CD4-positive, alpha-beta memory T cell (primary cell): ENCODE results near the gene EHD4. TPM values are rescaled to one million over a fixed set of nuclear protein-coding genes. Genes with fewer than 3 reads are reported as not detected.

Source experiments
- CTCF ChIA-PET: fragments of 350-600 bp; sonication (Branson Sonifier 250); formaldehyde crosslinking; loops from one replicate; lab custom pipeline; 2021; ENCODE audit warnings: inconsistent platforms; ENCODE audit not compliant: partially characterized antibody; lab: Charles Lee
- POLR2A ChIA-PET: fragments of 350-600 bp; sonication (Branson Sonifier 250); formaldehyde crosslinking; loops from one replicate; lab custom pipeline; 2021; ENCODE audit not compliant: partially characterized antibody; lab: Charles Lee
- DNase-seq, 5 donors: peaks; one replicate each; pipeline versions ENCODE4 v3.0.0 to v3.0.0-alpha.2; 2020 to 2022; ENCODE audit warnings: mixed read lengths in 1 of 5
- H3K27ac ChIP-seq: one replicate; pipeline ENCODE4 v1.7.0; 2013; ENCODE audit warnings: low read depth, low read length
- H3K27me3 ChIP-seq: 2 replicates; pipeline ENCODE4 v1.7.0; 2013; ENCODE audit warnings: mild to moderate bottlenecking, low read length, moderate library complexity; ENCODE audit not compliant: insufficient read depth
- H3K36me3 ChIP-seq: 2 replicates; pipeline ENCODE4 v1.7.0; 2013; ENCODE audit warnings: mild to moderate bottlenecking, low read length, moderate library complexity; ENCODE audit not compliant: insufficient read depth
- H3K4me1 ChIP-seq: 2 replicates; pipeline ENCODE4 v1.7.0; 2013; ENCODE audit warnings: mild to moderate bottlenecking, low read length, moderate library complexity; ENCODE audit not compliant: insufficient read depth
- H3K4me3 ChIP-seq, 2 donors: one replicate each; pipeline ENCODE4 v1.7.0; 2013; ENCODE audit warnings: low read length in 2 of 2, mild to moderate bottlenecking in 1 of 2
- H3K9me3 ChIP-seq, 2 donors: one replicate each; pipeline ENCODE4 v1.7.0; 2013; ENCODE audit warnings: low read length in 2 of 2, control low read depth in 1 of 2; ENCODE audit not compliant: control insufficient read depth in 1 of 2
- H3K27ac Mint-ChIP-seq, 7 donors: one replicate each; pipeline ENCODE4 v1.8.0; 2020 to 2021; ENCODE audit warnings: mixed read lengths in 7 of 7, mild to moderate bottlenecking in 6 of 7, inconsistent platforms in 3 of 7, moderate library complexity in 3 of 7
- H3K27me3 Mint-ChIP-seq, 2 donors: one replicate each; pipeline ENCODE4 v1.8.0; 2020 to 2021; ENCODE audit warnings: mixed read lengths in 2 of 2
- H3K36me3 Mint-ChIP-seq, 2 donors: one replicate each; pipeline ENCODE4 v1.8.0; 2020 to 2021; ENCODE audit warnings: mixed read lengths in 2 of 2, inconsistent platforms in 1 of 2, mild to moderate bottlenecking in 1 of 2
- H3K4me1 Mint-ChIP-seq, 4 donors: one replicate each; pipeline ENCODE4 v1.8.0; 2020 to 2021; ENCODE audit warnings: mixed read lengths in 4 of 4, mild to moderate bottlenecking in 1 of 4
- H3K4me3 Mint-ChIP-seq, 8 donors: one replicate each; pipeline ENCODE4 v1.8.0; 2020 to 2021; ENCODE audit warnings: mixed read lengths in 8 of 8, mild to moderate bottlenecking in 7 of 8, moderate library complexity in 6 of 8, inconsistent platforms in 3 of 8
- H3K9me3 Mint-ChIP-seq, 8 donors: one replicate each; pipeline ENCODE4 v1.8.0; 2020 to 2021; ENCODE audit warnings: mixed read lengths in 8 of 8, mild to moderate bottlenecking in 5 of 8, inconsistent platforms in 3 of 8, moderate library complexity in 1 of 8
- intact Hi-C: fragments of 100-400 bp; cut with micrococcal nuclease; formaldehyde crosslinking; loops from one replicate; pipeline ENCODE4 v1.15.1; 2023
- polyA plus RNA-seq, 2 donors: library from polyadenylated mRNA; unstranded; fragments of 300-500 nt; fragmentation: Illumina TruSeq; gene quantifications; one replicate each; pipeline ENCODE4 v1.2.3, GENCODE V29; 2021
- total RNA-seq, 2 experiments: library from RNA; stranded (reverse); gene quantifications; one replicate each; pipeline ENCODE4 v1.2.3, GENCODE V29; 2021

The EHD4 gene
- total and polyA plus RNA-seq, 4 experiments from 2014 or later: 13.9 to 16.4 (median 15.4) TPM

DNA sequence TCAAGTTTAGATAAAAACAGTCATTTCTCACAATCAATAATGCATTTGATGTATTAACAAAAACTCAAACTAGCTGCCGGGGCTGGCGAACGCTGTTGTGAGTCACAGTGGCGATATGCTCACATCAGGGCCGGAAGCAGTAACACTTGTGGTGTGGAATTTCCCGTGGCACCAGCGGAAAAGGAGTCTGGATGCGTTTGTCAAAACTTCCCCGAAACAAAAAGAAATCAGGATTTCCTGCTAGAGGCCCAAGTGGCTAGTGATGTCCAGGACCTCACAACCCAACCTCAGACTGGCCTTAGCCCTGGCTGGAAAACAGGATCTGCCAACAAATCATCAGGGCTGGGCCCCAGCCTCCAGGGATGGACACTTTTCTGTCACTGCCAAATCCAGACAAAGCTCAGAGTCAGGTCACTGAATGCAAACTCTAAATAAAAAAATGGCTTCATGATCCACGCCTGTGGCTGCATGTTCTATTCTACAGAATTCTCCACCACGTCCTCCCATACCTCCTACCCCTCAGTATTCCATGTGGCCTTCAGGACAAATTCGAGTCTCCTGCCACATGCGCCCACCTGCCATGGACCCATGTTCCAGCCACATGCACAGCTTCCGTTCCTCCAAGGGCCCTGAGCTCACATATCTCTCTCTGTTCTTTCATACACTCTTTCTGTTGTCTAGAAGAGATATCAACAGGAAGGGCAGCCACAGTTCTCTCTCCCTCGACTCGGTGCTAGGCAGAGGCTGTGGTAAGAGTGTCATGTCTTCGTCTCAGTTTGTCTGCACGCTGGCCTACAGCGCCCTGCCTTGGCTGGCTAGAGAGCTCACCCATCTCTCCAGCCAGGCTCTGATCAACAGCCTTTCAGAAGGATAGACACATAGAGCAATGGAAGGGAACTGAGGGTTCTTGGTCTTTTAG, 35.4 kb downstream of the EHD4 start:
- Mint-ChIP-seq H3K36me3 (peaks cover 10 to 19% of the 10 kb centered on the region in 2 donors), H3K27me3 (no peaks in the 10 kb centered on the region), H3K4me3 (peak overlapping the region; percentile 77 to 95 (median 89)), H3K27ac (peak overlapping the region; percentile 94 to 100 (median 100)), H3K4me1 (peaks cover 46 to 76% (median 67%) of the 10 kb centered on the region in 4 donors), H3K9me3 (no peaks in the 10 kb centered on the region)
- POLR2A ChIA-PET: interaction anchor here (0.8 to 12.6 kb wide), 26 partner anchors 11 to 379 kb away, joined by 3 to 245 read pairs (median 5); partner anchors contain the start of genes EHD4, JMJD7, MAPKBP1 and MGA
- DNase-seq: peak; percentile 80 to 95 (median 81)
- no peaks in the 10 kb centered on the region for H3K27me3 ChIP-seq
- H3K27ac ChIP-seq: peak overlapping the region; percentile 97
- CTCF ChIA-PET: interaction anchor here (0.7 to 10.5 kb wide), 25 partner anchors 9 to 379 kb away, joined by 3 to 127 read pairs (median 6); partner anchors contain the start of genes EHD4, MAPKBP1, MGA and SPTBN5
- H3K4me3 ChIP-seq: peak overlapping the region in 1 of 2 donors; percentile 12
- no peaks in the 10 kb centered on the region for H3K9me3 ChIP-seq
- H3K36me3 ChIP-seq: no peaks in the 10 kb centered on the region
- H3K4me1 ChIP-seq: peaks cover 75% of the 10 kb centered on the region
- intact Hi-C loops: loop anchor here (1.0 to 2.0 kb wide), 6 partner anchors 33 to 163 kb away; partner anchors contain the start of genes JMJD7, MAPKBP1 and SPTBN5

DNA sequence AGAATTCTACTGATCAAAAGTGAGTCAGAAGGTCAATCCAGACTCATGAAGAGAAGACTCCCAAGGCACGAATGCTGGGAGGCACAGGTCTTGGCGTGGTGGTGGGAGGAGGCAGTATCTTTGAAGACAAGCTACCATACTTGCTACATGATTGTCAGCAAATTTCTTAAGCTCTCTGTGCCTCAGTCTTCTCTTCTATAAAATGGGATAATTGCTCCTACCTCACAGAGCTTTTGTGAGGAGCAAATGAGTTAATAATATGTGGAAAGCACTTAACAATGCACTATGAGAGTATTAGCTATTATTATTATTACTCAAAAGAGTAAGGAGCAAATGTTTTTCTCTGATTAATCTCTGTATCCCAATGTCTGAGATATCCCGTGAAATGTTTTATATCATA, 36.2 kb downstream of the EHD4 start:
- CTCF ChIA-PET: interaction anchor here (0.9 to 10.5 kb wide), 9 partner anchors 9 to 276 kb away, joined by 3 to 127 read pairs (median 19); partner anchors contain the start of genes EHD4, MAPKBP1, MGA and SPTBN5
- POLR2A ChIA-PET: interaction anchor here (0.8 to 12.6 kb wide), 18 partner anchors 10 to 378 kb away, joined by 3 to 245 read pairs (median 6); partner anchors contain the start of genes EHD4, JMJD7, MAPKBP1 and MGA
- Mint-ChIP-seq H3K27ac (peak overlapping the region; percentile 94 to 100 (median 100)), H3K27me3 (no peaks in the 10 kb centered on the region), H3K4me1 (peaks cover 46 to 75% (median 67%) of the 10 kb centered on the region in 4 donors), H3K36me3 (peaks cover 10 to 17% of the 10 kb centered on the region in 2 donors), H3K9me3 (no peaks in the 10 kb centered on the region), H3K4me3 (peak overlapping the region; percentile 77 to 95 (median 89))
- no peak for DNase-seq
- Histone ChIP-seq H3K27me3 (no peaks in the 10 kb centered on the region), H3K9me3 (no peaks in the 10 kb centered on the region), H3K4me3 (no peak overlapping the region), H3K4me1 (peaks cover 75% of the 10 kb centered on the region), H3K36me3 (no peaks in the 10 kb centered on the region), H3K27ac (peak overlapping the region; percentile 97)
- intact Hi-C loops: loop anchor here (2.0 kb wide), 2 partner anchors 41 to 107 kb away; partner anchors contain the start of genes JMJD7 and SPTBN5

DNA sequence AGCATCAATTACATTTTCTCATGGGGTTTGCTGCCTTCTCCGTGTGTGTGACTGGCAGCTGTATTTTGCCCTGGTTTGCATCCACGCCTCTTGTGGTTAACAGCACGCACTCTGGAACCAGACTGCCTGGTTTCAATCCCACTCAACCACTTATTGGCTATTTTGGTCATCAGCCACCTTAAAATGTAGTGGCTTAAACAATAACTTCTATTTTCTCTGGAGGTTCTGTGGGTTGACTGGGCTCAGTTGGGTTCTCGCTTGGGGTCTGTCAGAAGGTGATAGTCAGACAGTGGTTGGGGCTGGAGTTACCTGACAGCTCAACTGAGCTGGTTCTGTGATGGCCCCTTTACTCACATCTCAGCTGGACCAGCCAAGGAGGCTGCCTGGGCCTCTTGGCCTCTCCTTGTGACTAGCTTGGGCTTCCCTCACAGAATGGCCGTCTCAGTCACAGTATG, 36.8 kb downstream of the EHD4 start:
- Mint-ChIP-seq H3K27me3 (no peaks in the 10 kb centered on the region), H3K4me1 (peaks cover 44 to 69% (median 62%) of the 10 kb centered on the region in 4 donors), H3K9me3 (no peaks in the 10 kb centered on the region), H3K27ac (peak overlapping the region; percentile 94 to 100 (median 100)), H3K36me3 (peaks cover 5 to 12% of the 10 kb centered on the region in 2 donors), H3K4me3 (peak overlapping the region in 7 of 8 donors; percentile 37 to 95 (median 78))
- Histone ChIP-seq H3K27ac (peak overlapping the region; percentile 97), H3K4me1 (peaks cover 69% of the 10 kb centered on the region), H3K9me3 (no peaks in the 10 kb centered on the region), H3K36me3 (no peaks in the 10 kb centered on the region), H3K27me3 (no peaks in the 10 kb centered on the region), H3K4me3 (peak overlapping the region in 1 of 2 donors; percentile 34)
- ChIA-PET POLR2A (interaction anchor here (0.9 to 12.6 kb wide), 12 partner anchors 10 to 378 kb away, joined by 3 to 245 read pairs (median 14); partner anchors contain the start of genes EHD4, MAPKBP1 and MGA), CTCF (interaction anchor here (2.5 to 10.5 kb wide), 5 partner anchors 11 to 163 kb away, joined by 18 to 127 read pairs (median 70); partner anchors contain the start of genes EHD4 and MAPKBP1)
- intact Hi-C loops: loop anchor here (2.0 kb wide), 2 partner anchors 41 to 107 kb away; partner anchors contain the start of genes JMJD7 and SPTBN5
- no peak for DNase-seq

DNA sequence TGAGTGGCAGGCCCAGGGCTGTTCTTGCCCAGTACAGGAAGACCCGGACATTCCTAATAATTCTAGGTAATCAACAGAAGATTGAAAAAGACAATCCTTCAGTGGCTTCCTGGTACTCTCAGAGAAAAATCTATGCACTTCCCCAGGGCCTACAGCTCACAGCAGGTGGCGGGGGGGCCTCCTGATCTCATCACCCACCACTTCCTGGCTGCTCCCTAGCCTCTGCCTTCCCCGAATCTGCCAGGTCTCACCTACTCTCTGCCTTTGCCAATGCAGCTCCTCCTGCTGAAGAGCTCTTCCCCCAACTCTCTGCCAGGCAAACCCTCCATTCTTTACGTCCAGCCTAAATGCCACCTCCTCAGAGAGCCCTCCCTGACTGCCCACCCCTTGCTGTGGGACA, 37.5 kb downstream of the EHD4 start:
- peak overlapping the region; percentile 94 to 100 (median 100) for H3K27ac Mint-ChIP-seq
- peaks cover 0 to 7% of the 10 kb centered on the region in 2 donors for H3K36me3 Mint-ChIP-seq
- no peaks in the 10 kb centered on the region for H3K27me3 Mint-ChIP-seq
- no peaks in the 10 kb centered on the region for H3K9me3 Mint-ChIP-seq
- ChIA-PET POLR2A (interaction anchor here (0.7 to 12.6 kb wide), 11 partner anchors 13 to 338 kb away, joined by 3 to 245 read pairs (median 12); partner anchors contain the start of genes EHD4, GANC, MAPKBP1 and MGA), CTCF (interaction anchor here (0.9 to 10.5 kb wide), 4 partner anchors 18 to 161 kb away, joined by 3 to 127 read pairs (median 39); partner anchors contain the start of genes EHD4 and MAPKBP1)
- peak overlapping the region; percentile 97 for H3K27ac ChIP-seq
- H3K27me3 ChIP-seq: no peaks in the 10 kb centered on the region
- peak; percentile 72 to 89 (median 76) for DNase-seq
- no peaks in the 10 kb centered on the region for H3K36me3 ChIP-seq
- H3K9me3 ChIP-seq: no peaks in the 10 kb centered on the region
- H3K4me3 ChIP-seq: peak overlapping the region; percentile 3 to 34
- H3K4me1 Mint-ChIP-seq: peaks cover 40 to 64% (median 56%) of the 10 kb centered on the region in 4 donors
- H3K4me3 Mint-ChIP-seq: peak overlapping the region; percentile 67 to 95 (median 80)
- peaks cover 63% of the 10 kb centered on the region for H3K4me1 ChIP-seq
- intact Hi-C loops: loop anchor here (1.0 kb wide), 1 partner anchor 9 kb away; no protein-coding TSS in a partner anchor

DNA sequence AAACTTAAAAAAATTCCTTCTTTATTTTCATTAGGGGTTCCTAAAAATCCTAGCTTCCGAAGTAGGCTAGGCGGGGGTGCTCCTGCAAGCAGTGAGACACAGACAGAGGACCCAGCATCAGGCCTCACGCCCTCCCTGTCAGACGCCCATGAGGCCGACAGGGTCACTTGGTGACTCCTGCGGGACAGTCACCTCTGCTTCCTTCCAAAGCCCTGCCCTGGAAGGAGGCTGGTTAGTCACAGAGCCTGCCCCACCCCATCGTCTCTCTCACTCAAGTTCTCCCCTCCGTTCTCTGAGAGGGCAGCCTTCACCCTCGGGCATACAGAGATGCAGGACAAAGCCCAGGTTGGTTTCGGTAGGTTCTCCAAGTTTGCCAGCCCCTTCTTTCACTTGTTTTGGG, 38.6 kb downstream of the EHD4 start:
- Histone ChIP-seq H3K4me1 (peaks cover 67% of the 10 kb centered on the region), H3K27ac (peak overlapping the region; percentile 97), H3K27me3 (no peaks in the 10 kb centered on the region), H3K4me3 (no peak overlapping the region), H3K9me3 (no peaks in the 10 kb centered on the region), H3K36me3 (no peaks in the 10 kb centered on the region)
- CTCF ChIA-PET: interaction anchor here (1.3 to 10.5 kb wide), 3 partner anchors 9 to 160 kb away, joined by 5 to 127 read pairs (median 7); partner anchors contain the start of gene MAPKBP1
- Mint-ChIP-seq H3K27me3 (no peaks in the 10 kb centered on the region), H3K9me3 (no peaks in the 10 kb centered on the region), H3K4me3 (peak overlapping the region in 1 of 8 donors; percentile 58), H3K36me3 (peaks cover 0 to 5% of the 10 kb centered on the region in 2 donors), H3K4me1 (peaks cover 38 to 63% (median 58%) of the 10 kb centered on the region in 4 donors), H3K27ac (peak overlapping the region; percentile 94 to 100 (median 100))
- intact Hi-C loops: loop anchor here (1.0 kb wide), 1 partner anchor 7 kb away; no protein-coding TSS in a partner anchor
- DNase-seq: no peak
- POLR2A ChIA-PET: interaction anchor here (0.9 to 12.6 kb wide), 6 partner anchors 27 to 339 kb away, joined by 3 to 245 read pairs (median 14); partner anchors contain the start of genes EHD4, GANC, MAPKBP1 and MGA

DNA sequence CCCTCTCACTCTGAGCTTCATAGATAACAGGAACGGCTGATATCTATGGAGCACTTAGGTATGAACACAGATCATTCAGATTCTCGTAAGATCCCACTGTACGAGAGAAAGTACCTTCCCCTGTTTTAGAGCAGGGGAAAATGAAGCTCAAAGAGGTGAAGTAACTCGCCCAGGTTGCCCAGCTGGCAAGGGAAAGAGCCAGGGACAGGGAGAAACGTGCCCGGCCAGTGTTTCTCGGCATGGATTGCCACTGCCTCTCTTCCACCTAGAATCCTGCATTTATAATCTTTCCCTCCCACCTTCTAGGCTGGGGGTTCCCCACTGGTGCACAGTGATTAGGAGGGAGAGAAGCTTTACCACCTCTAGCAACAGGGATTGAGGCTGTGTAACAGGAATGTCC, 39.0 kb downstream of the EHD4 start:
- no peaks in the 10 kb centered on the region for H3K9me3 ChIP-seq
- peak overlapping the region; percentile 94 to 100 (median 100) for H3K27ac Mint-ChIP-seq
- ChIA-PET POLR2A (interaction anchor here (4.3 to 12.6 kb wide), 2 partner anchors 37 to 273 kb away, joined by 17 to 245 read pairs; partner anchors contain the start of genes EHD4 and MGA), CTCF (interaction anchor here (1.3 to 10.5 kb wide), 3 partner anchors 9 to 159 kb away, joined by 5 to 127 read pairs (median 7); partner anchors contain the start of gene MAPKBP1)
- H3K27ac ChIP-seq: peak overlapping the region; percentile 97
- no peaks in the 10 kb centered on the region for H3K27me3 Mint-ChIP-seq
- no peak overlapping the region for H3K4me3 ChIP-seq
- H3K36me3 ChIP-seq: no peaks in the 10 kb centered on the region
- peaks cover 0 to 5% of the 10 kb centered on the region in 2 donors for H3K36me3 Mint-ChIP-seq
- H3K27me3 ChIP-seq: no peaks in the 10 kb centered on the region
- no peaks in the 10 kb centered on the region for H3K9me3 Mint-ChIP-seq
- H3K4me1 ChIP-seq: peaks cover 64% of the 10 kb centered on the region
- DNase-seq: no peak
- H3K4me3 Mint-ChIP-seq: peak overlapping the region in 3 of 8 donors; percentile 8 to 58 (median 12)
- H3K4me1 Mint-ChIP-seq: peaks cover 37 to 59% (median 55%) of the 10 kb centered on the region in 4 donors
- intact Hi-C loops: no loop called here
